GM18907 (cell line): Measurements from ENCODE around the gene PARVG.

Source experiments
- ATAC-seq: cut with Tn5 transposase; IDR thresholded peaks from one replicate; pipeline ENCODE4 v1.9.1; 2021; ENCODE audit warnings: mild to moderate bottlenecking, moderate library complexity; ENCODE audit not compliant: unreplicated experiment

The PARVG gene

DNA sequence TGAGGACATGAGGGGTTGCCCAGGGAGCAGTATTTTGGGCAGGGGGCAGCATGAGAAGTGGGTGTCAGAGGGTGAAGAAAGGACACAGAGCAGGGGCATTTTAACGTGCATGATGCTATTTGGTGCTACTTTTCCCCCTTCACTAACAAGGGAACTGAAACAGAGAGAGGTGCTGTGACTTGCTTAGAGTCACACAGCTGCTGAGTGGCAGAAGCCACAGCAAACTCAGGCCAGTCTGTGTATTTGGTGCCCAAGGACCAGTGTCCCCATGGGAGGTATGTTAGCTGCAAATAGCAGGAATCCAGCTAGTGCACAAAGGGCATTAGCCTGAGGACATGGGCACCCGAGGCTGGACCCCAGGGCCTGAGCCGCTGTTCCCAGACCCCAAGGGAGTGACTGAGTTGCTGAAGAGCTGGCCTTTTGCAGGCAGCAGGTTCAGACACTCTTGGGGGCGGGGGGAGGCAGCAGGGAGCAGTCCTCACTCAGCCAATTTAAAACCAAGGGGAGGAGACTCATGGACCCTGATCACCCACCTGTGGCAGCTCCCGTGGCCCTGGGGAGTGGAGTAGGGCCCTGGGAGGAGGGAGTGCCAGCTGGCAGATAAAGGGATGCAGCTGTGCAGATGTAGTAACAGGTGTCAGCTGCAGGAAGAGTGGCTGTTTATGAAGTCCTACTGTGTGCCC lies 14.6 kb downstream of the PARVG start:
- ATAC-seq: no peak

DNA sequence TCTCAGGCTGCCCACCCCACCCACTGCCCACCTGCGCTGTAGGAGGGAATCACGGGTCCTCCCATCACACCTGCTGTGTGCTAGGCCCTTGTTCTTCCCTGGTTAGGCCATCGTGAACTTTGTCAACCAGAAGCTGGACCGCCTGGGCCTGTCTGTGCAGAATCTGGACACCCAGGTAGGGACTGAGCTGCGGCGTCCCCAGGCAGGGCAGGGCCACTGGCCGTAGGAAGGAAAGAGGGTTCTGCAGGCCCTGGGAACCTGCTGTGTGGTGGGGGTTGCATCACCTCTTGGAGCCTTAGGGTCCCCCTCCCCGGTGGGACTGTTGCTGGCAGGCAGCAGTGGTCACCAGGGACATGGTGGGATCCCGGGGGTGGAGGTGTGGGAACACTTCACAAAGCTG lies 15.5 kb downstream of the PARVG start:
- ATAC-seq: no peak

GRCh38 chr22:44196731-44197131 lies 16.0 kb downstream of the PARVG start:
- no peak for ATAC-seq

GRCh38 chr22:44197271-44197670 lies 16.5 kb downstream of the PARVG start:
- no peak for ATAC-seq

DNA sequence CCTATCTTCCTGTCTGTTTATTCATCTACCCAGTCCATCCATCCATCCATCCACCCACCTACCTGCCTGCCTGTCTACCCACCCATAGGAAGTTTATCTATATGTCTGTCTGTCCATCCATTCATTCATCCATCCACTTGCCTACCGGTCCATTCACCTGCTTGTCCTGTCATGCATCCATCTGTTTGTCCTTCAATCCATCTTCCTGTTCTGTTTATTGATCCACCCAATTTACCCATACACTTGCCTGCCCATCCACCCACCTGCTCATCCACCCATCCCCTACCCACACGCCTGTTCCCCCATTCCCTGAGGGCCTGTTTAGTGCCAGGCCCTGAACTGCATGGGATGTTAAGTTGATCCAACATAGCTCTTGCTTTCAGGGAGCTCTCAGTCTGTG lies 18.4 kb downstream of the PARVG start:
- no peak for ATAC-seq

GRCh38 chr22:44199866-44200265 lies 19.1 kb downstream of the PARVG start:
- ATAC-seq: no peak

- ATAC-seq: no peak
Observed at GRCh38 chr22:44200451-44200850, 19.7 kb downstream of the PARVG start.

DNA sequence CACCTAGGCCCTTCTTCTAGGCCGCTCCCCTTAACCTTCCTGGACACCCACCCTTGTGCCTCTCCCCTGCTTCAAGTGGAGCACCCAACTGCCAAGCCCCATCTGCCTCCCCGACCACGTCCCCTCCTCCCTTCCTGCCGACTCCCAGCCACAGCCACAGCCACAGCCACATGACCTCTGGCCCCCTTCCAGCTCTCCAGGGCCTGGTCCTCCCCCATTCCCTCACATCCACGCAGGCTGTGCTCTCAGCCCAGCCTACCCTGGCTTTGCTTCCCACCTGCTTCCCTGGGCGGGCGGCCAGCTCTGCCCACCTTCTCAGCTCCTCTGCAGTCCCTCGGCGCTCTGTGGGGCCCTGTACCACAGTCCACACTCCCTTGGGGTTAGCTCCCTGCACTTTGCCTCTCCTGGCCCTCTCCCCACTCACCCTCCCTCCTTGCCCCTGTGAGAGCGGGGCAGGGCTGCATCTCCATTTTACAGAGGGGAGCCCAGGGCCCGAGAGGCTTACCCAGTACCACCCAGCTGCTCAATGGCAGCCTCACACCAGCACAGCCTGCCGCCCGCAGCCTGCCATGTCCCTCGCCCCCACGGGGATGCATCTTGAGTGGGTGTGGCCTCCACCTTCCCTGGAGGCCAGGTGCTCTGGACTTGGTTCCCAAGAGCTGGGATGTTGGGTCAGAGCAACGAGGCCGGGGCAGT lies 20.3 kb downstream of the PARVG start:
- ATAC-seq: no peak

- no peak for ATAC-seq
Observed at GRCh38 chr22:44201665-44202064, 20.9 kb downstream of the PARVG start.

- ATAC-seq: no peak
Observed at GRCh38 chr22:44202261-44202789, 21.6 kb downstream of the PARVG start.

- ATAC-seq: no peak
Observed at GRCh38 chr22:44203203-44203602, 22.5 kb downstream of the PARVG start.

GRCh38 chr22:44204739-44205515 lies 24.2 kb downstream of the PARVG start:
- ATAC-seq: no peak

DNA sequence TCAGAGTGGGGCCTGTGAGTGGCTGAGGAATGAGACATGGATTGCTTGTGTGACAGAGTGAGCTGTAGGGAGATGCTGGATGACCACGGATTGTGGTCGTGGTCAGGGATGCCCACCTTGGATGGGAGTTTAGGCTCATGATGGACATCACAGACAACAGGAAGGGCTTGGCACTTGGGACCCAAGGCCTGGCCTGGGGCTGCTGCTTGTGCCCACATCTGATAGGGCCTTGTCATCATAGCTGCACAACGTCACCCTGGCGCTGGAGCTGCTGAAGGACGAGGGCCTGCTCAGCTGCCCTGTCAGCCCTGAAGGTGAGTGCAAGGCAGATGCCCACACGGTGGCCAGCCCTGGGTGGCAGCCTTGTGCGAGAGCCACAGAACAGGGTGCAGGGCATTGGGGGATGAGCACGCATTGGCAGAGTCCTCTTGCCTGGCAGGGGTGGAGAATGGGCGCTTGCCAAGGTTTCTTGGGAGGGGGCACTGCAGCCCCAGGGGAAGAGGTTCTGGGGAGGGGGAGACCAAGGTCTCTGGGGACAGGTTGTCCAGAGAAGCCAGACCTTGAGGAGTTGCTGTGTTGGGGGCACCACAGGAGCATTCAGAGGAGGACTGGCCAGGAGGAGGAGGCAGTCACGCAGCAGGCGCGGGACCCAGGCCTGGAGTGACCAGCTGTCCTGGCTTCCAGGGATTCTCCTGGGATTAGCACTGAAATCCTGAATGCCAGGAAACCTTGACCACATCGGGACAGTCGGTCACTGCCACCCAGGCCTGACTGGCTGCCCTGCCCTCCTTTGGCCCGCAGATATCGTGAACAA lies 25.0 kb downstream of the PARVG start:
- ATAC-seq: no peak

DNA sequence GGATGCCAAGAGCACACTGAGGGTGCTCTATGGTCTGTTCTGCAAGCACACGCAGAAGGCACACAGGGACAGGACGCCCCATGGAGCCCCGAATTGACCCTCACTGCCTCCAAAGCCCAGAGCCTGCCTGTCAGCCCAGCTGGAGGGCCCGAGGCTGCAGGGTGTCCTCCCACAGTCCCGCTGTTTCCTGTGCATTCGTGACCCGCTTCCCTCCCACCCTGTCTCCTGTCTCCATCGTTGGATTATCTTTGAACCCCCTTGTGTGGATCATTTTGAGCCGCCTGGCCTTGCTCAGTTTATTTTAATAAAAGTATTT lies 25.6 kb downstream of the PARVG start:
- ATAC-seq: no peak

- ATAC-seq: no peak
Observed at GRCh38 chr22:44206696-44207095, 26.0 kb downstream of the PARVG start.

DNA sequence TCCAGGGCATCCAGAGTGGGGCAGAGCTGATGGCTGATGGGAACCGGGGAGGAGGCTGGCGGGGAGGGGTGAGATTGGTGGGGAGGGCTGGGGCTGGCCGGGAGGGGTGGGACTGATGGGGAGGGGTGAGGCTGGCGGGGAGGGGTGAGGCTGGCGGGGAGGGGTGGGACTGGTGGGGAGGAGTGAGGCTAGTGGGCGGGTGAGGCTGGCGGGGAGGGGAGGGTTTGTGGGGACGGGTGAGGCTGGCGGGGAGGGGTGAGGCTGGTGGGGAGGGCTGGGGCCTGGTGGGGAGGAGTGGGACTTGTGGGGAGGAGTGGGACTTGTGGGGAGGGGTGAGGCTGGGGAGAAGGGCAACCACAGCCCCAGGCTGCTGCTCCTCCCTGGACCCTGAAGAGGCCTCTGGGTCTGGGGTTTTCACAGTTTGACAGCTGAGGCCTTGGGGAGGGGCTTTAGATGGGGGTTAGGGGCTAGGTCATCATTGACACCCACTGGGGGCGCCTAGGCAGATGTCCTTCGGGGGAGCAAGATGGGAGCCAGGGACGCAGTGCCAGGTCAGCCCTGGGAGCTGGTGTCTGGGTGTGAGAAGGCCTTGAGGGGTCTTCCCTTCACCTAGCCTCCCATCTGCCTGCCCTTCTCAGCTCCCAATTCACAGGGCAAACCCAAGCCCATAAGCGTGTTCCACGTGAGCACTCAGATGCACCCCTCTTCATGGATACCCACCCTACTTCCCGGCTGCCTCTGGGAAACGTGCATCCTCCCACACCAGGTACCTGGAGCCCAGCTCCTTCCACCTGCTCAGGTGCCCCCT lies 26.7 kb downstream of the PARVG start:
- ATAC-seq: no peak

- no peak for ATAC-seq
Observed at GRCh38 chr22:44207981-44208317, 27.2 kb downstream of the PARVG start.

DNA sequence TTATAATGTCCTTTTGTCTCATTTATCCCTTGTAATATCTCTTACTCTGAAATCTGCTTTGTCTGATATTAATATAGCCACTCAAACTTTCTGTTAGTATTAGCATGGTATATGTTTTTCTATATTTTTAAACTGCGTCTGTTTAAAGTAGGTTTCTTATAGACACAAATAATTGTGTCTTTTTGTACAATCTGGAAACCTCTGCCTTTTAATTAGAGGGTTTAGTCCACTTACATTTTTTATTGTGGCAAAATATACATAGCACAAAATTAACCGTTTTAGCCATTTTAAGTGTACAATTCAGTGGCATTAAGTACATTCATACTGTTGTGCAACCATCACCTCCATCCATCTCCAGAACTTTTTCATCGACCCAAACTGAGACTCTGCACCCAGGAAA lies 28.6 kb downstream of the PARVG start:
- ATAC-seq: no peak

DNA sequence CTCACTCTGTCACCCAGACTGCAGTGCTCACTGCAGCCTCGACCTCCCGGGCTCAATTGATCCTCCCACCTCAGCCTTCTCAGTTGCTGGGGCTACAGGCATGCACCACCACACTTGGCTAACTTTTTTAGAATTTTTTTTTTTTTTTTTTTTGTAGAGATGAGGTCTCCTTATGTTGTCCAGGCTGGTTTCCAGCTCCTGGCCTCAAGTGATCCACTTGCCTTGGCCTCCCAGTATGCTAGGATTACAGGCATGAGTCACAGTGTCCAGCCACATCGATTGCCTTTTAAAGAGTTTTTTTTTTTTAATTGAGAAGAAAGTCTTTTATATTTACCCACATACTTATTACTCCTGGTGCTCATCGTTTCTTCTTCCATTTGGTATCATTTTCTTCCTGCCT lies 30.0 kb downstream of the PARVG start:
- no peak for ATAC-seq

DNA sequence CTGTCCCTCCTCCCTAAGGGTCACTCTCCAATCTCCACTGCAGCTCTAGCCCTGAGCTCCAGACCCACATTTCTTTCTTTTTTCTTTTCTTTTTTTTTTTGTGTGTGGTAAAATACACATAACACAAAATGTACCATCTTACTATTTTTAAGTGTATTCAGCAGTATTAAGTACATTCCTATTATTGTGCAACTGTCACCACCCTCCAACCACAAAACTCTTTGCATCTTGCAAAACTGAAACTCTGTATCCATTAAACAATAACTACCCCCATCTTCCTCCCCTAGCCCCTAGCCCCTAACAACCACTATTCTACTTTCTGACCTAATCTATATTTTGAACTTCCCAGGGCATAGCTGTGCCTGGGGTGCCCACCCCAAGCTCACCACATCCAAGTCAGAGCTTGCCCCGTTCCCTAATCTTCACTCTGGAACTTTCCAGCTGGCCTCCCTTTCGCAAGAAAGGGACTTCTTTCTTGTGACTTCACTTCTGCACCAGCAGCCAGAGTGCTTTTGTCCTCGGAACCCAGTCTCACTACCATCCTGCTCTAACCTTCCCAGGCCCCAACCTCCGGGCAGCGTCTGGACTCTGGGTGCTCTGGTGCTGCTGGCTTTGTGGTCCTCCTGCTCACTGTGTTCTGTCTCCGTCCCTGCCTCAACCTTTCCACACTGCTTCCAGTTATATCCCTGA lies 30.7 kb downstream of the PARVG start:
- no peak for ATAC-seq
